K562 (cell line): ENCODE measurements around the gene KLHL22. TPM values are rescaled to one million over a fixed set of nuclear protein-coding genes. Genes with fewer than 3 reads are reported as not detected.

ENCODE experiments used
- ATAC-seq: fragments of 200-7000 bp; cut with Tn5 transposase; 3 replicates; pipeline ENCODE4 v1.9.1; 2020; ENCODE audit warnings: moderate library complexity
- BruUV-seq: library from RNA; stranded (reverse); fragments of 400-500 nt; replicated peaks from 2 replicates; lab custom pipeline; 2021; lab: Mats Ljungman, UMichigan
- CTCF ChIA-PET: fragments of 300-600 bp; formaldehyde crosslinking; extraction: SDS; loops from one replicate; lab custom pipeline; 2021; ENCODE audit warnings: low intra/inter-chr PET ratio; lab: Yijun Ruan, JAX
- POLR2A ChIA-PET: fragments of 300-600, 350-650 bp; sonication (Branson Sonifier 250); formaldehyde crosslinking; extraction: SDS; loops from one replicate; lab custom pipeline; 2021; ENCODE audit warnings: antibody characterized with exemption, inconsistent platforms; lab: Yijun Ruan, JAX
- DNase-seq, 4 experiments: peaks; one replicate each; pipeline versions ENCODE4 v3.0.0 to v3.0.0-alpha.2; 2011 to 2018; ENCODE audit warnings: low spot score in 3 of 4, mixed read lengths in 3 of 4; ENCODE audit errors: extremely low read depth in 1 of 4
- FAIRE-seq: peaks from 2 replicates; lab custom pipeline; 2011; peaks lifted over from hg19 to GRCh38; lab: Jason Lieb, UNC
- H2AFZ ChIP-seq: 2 replicates; pipeline ENCODE4 v1.6.0; 2011; ENCODE audit warnings: low read depth, low read length, control low read depth, inconsistent platforms
- H3K27ac ChIP-seq: fragments of 200-600 bp; 3 replicates; pipeline ENCODE4 v1.8.0; 2011; ENCODE audit warnings: low read depth, mild to moderate bottlenecking, control low read depth, inconsistent platforms, low read length, moderate library complexity, mixed read lengths; ENCODE audit errors: extremely low read depth
- H3K27me3 ChIP-seq, 2 experiments: fragments of 300-600 bp in 1 of 2; 2 replicates in 1 of 2; 3 replicates in 1 of 2; pipeline versions ENCODE4 v1.6.0 to v1.8.0; 2011; ENCODE audit warnings: inconsistent platforms in 2 of 2, low read length in 2 of 2, mild to moderate bottlenecking in 1 of 2, mixed read lengths in 1 of 2, moderate library complexity in 1 of 2; ENCODE audit not compliant: control insufficient read depth in 2 of 2, insufficient read depth in 2 of 2
- H3K36me3 ChIP-seq: fragments of 300-600 bp; 3 replicates; pipeline ENCODE4 v1.8.0; 2011; ENCODE audit warnings: mild to moderate bottlenecking, low read length, inconsistent platforms; ENCODE audit not compliant: control insufficient read depth, insufficient read depth
- H3K4me1 ChIP-seq, 2 experiments: fragments of 200-600 bp in 1 of 2; replicated peaks in 1 of 2; 2 replicates in 1 of 2; 3 replicates in 1 of 2; pipeline versions ENCODE4 v1.5.1 to v1.8.0; 2011; ENCODE audit warnings: inconsistent platforms in 2 of 2, low read length in 2 of 2, mild to moderate bottlenecking in 1 of 2, mixed read lengths in 1 of 2, moderate library complexity in 1 of 2; ENCODE audit not compliant: control insufficient read depth in 2 of 2, insufficient read depth in 2 of 2
- H3K4me2 ChIP-seq: 2 replicates; pipeline ENCODE4 v1.6.1; 2011; ENCODE audit warnings: low read length, control low read depth, inconsistent platforms, mixed read lengths; ENCODE audit not compliant: insufficient read depth
- H3K4me3 ChIP-seq: fragments of 200-600 bp; sonication (generic), shearing (Covaris generic); 2 replicates; pipeline ENCODE4 v1.5.1; 2016; ENCODE audit warnings: control low read depth, inconsistent platforms
- H3K79me2 ChIP-seq: fragments of 200-600 bp; 3 replicates; pipeline ENCODE4 v1.8.0; 2011; ENCODE audit warnings: low read length, inconsistent platforms; ENCODE audit not compliant: control insufficient read depth, insufficient read depth
- H3K9ac ChIP-seq, 2 experiments: 2 replicates each; pipeline versions ENCODE4 v1.6.0 to v1.6.1; 2011; ENCODE audit warnings: low read depth in 2 of 2, low read length in 2 of 2, control low read depth in 1 of 2, inconsistent platforms in 1 of 2, mild to moderate bottlenecking in 1 of 2, mixed read lengths in 1 of 2; ENCODE audit not compliant: insufficient read depth in 1 of 2
- H3K9me1 ChIP-seq: one replicate; pipeline ENCODE4 v1.6.0; 2011; ENCODE audit warnings: inconsistent platforms, mild to moderate bottlenecking, low read length, moderate library complexity; ENCODE audit not compliant: control insufficient read depth, insufficient read depth
- H3K9me3 ChIP-seq: replicated peaks from 2 replicates; pipeline ENCODE4 v1.5.1; 2011; ENCODE audit warnings: low read depth, low read length, inconsistent platforms; ENCODE audit not compliant: control insufficient read depth, insufficient read depth
- H4K20me1 ChIP-seq: replicated peaks from 2 replicates; pipeline ENCODE4 v1.6.1; 2011; ENCODE audit warnings: low read length, inconsistent platforms, mixed read lengths; ENCODE audit not compliant: control insufficient read depth, insufficient read depth
- ESRRA ChIP-seq: fragments of 450-650 bp; IDR thresholded peaks from 2 replicates; pipeline ENCODE4 v1.6.1; 2014; ENCODE audit warnings: low read depth, mild to moderate bottlenecking, moderate library complexity, borderline replicate concordance
- HDAC6 ChIP-seq: IDR thresholded peaks from 2 replicates; pipeline ENCODE4 v1.6.1; 2012; ENCODE audit warnings: low read depth, mild to moderate bottlenecking, control low read depth, inconsistent platforms, low read length, moderate library complexity
- MCM7 ChIP-seq, 2 experiments: fragments of 450-650 bp; IDR thresholded peaks; 2 replicates each; pipeline ENCODE4 v1.6.1; 2016 to 2018
- NFATC3 ChIP-seq: fragments of 450-650 bp; IDR thresholded peaks from 2 replicates; pipeline ENCODE4 v1.6.1; 2017; ENCODE audit warnings: mild to moderate bottlenecking
- NUFIP1 ChIP-seq: fragments of 450-650 bp; IDR thresholded peaks from 2 replicates; pipeline ENCODE4 v1.6.1; 2018; ENCODE audit not compliant: partially characterized antibody
- SETDB1 ChIP-seq: IDR thresholded peaks from one replicate; pipeline ENCODE4 v1.6.1; 2012; ENCODE audit warnings: low read length, control low read depth, inconsistent platforms
- SMARCC2 ChIP-seq: fragments of 450-650 bp; IDR thresholded peaks from 2 replicates; pipeline ENCODE4 v1.6.1; 2017; ENCODE audit warnings: antibody characterized with exemption, moderate library complexity, mild to moderate bottlenecking, low read depth
- SPI1 ChIP-seq: IDR thresholded peaks from 2 replicates; pipeline ENCODE4 v1.6.1; 2011; ENCODE audit warnings: low read depth, low read length, control low read depth, borderline replicate concordance
- TEAD4 ChIP-seq, 2 experiments: sonication (generic) in 1 of 2; formaldehyde crosslinking in 1 of 2; IDR thresholded peaks; 2 replicates each; pipeline versions ENCODE4 v1.6.1 to v1.8.0; 2012 to 2022; ENCODE audit warnings: borderline replicate concordance in 1 of 2, inconsistent platforms in 1 of 2, low read length in 1 of 2, mild to moderate bottlenecking in 1 of 2, missing genetic modification reagents in 1 of 2
- TOE1 ChIP-seq, 2 experiments: fragments of 450-650 bp in 1 of 2; sonication (generic) in 1 of 2; formaldehyde crosslinking in 1 of 2; IDR thresholded peaks; 2 replicates each; pipeline versions ENCODE4 v1.7.1 to v1.8.0; 2016 to 2022; ENCODE audit warnings: borderline replicate concordance in 2 of 2, mild to moderate bottlenecking in 2 of 2, antibody characterized with exemption in 1 of 2, inconsistent platforms in 1 of 2, low read depth in 1 of 2, missing genetic modification reagents in 1 of 2, moderate library complexity in 1 of 2
- ZKSCAN3 ChIP-seq: fragments of 250-450 bp; sonication (Bioruptor Pico); IDR thresholded peaks from 2 replicates; pipeline ENCODE4 v1.4.0; 2020
- ZNF785 ChIP-seq: fragments of 250-450 bp; sonication (Bioruptor Pico); IDR thresholded peaks from 2 replicates; pipeline ENCODE4 v1.4.0; 2020; ENCODE audit warnings: mild to moderate bottlenecking
- WGBS: fragments of 100-300 bp; shearing (Covaris generic); methylation state at CpG from one replicate; pipeline ENCODE4 v1.1.6; 2016; ENCODE audit warnings: low coverage, mixed read lengths; ENCODE audit not compliant: insufficient coverage; ENCODE audit errors: missing lambda C conversion rate; 5-methylcytosine and 5-hydroxymethylcytosine counted together
- in situ Hi-C: fragments of 300-500 bp; cut with MboI; formaldehyde crosslinking; loops from 4 replicates; pipeline ENCODE4 v1.15.0; 2018; ENCODE audit warnings: inconsistent platforms, mixed read lengths
- intact Hi-C: fragments of 100-400 bp; cut with micrococcal nuclease; formaldehyde crosslinking; loops from 2 replicates; pipeline ENCODE4 v1.14.2; 2022
- polyA plus RNA-seq, 8 experiments: library from polyadenylated mRNA; depleted of rRNA in 4 of 8; stranded (reverse) in 5 of 8; unstranded in 3 of 8; fragments of >200 nt; fragmentation: Nextera tagmentation in 2 of 8; fragmentation: Illumina TruSeq in 1 of 8; extraction: Ambion mirVana in 2 of 8; extraction: Trizol in 1 of 8; gene quantifications; 2 replicates each; pipeline versions ENCODE4 v1.2.1 to v1.2.3, GENCODE V29; 2011 to 2014; ENCODE audit warnings: inconsistent platforms in 1 of 8, missing spikeins in 1 of 8
- total RNA-seq, 7 experiments: library from RNA; depleted of rRNA in 6 of 7; stranded (reverse); fragments of >200 nt in 6 of 7; fragmentation: Illumina TruSeq in 2 of 7; extraction: Trizol in 2 of 7; gene quantifications; 2 replicates each; pipeline versions ENCODE4 v1.2.1 to v1.2.3, GENCODE V29; 2011 to 2021; ENCODE audit warnings: low replicate concordance in 1 of 7
- TF ChIP-seq, protein P1 (sequence below): sonication (generic); formaldehyde crosslinking; IDR thresholded peaks from 2 replicates; pipeline ENCODE4 v1.9.0; 2022; ENCODE audit warnings: mild to moderate bottlenecking, missing genetic modification reagents
- TF ChIP-seq, protein P2 (sequence below): conservative IDR thresholded peaks from 2 replicates; pipeline ENCODE4 v1.6.1; 2011; ENCODE audit warnings: low read depth, mild to moderate bottlenecking, low read length; ENCODE audit not compliant: control insufficient read depth
- TF ChIP-seq, protein P3 (sequence below): sonication (generic); formaldehyde crosslinking; IDR thresholded peaks from 2 replicates; pipeline ENCODE4 v1.9.0; 2022; ENCODE audit warnings: mild to moderate bottlenecking, missing genetic modification reagents
- TF ChIP-seq, protein P4 (sequence below): fragments of 250-450 bp; sonication (Bioruptor Pico); IDR thresholded peaks from 2 replicates; pipeline ENCODE4 v1.4.0; 2020; ENCODE audit warnings: mild to moderate bottlenecking, moderate library complexity

KLHL22 gene
- total and polyA plus RNA-seq, 9 of the 15 experiments (the other 6 are each of a cell fraction or from before 2014, with no cell fraction given) = 1.3 to 25.6 (median 15.2) TPM

DNA sequence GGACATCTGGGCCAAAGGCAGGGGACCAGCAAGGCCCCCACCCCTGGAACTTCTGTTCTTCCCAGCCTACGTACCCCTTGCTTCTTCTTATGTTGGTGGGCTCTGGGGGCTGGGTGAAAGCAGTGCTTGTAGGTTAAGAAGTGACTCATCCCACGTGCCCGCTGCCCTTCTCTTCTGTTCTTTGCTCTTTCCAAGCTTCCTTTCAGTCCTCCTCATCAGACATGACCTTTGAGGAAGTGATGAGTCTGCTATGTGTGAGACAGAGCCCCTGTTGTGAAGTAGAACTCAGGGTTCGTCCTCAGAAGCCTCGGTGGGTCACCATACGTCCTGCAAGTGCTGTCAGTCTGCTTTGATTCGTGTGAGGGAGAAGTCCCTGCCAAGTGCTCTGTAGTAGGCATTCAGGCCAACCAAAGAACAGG lies 24.5 kb upstream of the KLHL22 start:
- no peak overlapping the region for H3K27ac ChIP-seq
- peaks cover 25% of the 10 kb centered on the region for H3K9me1 ChIP-seq
- H2AFZ ChIP-seq = no peak overlapping the region
- intact Hi-C loops (no loop called here), in situ Hi-C loops (no loop called here)
- no TSS peak for BruUV-seq
- FAIRE-seq (no peak), ATAC-seq (no peak), DNase-seq (peak in 2 of 4 experiments; percentile 61 to 66)
- H3K4me3 ChIP-seq = no peak overlapping the region
- peaks cover 72% of the 10 kb centered on the region for H3K36me3 ChIP-seq
- H3K4me2 ChIP-seq = no peak overlapping the region
- peaks cover 61% of the 10 kb centered on the region for H4K20me1 ChIP-seq
- H3K9ac ChIP-seq = no peak overlapping the region
- POLR2A ChIA-PET = interaction anchor here (0.6 to 68.9 kb wide), 4 partner anchors 0 to 1416 kb away, joined by 3 to 1693 read pairs (median 848); partner anchors contain the start of gene MED15
- CTCF ChIA-PET = interaction anchor here (0.9 kb wide), 1 partner anchor 45 kb away, joined by 3 read pairs; no protein-coding TSS in a partner anchor
- no peaks in the 10 kb centered on the region for H3K9me3 ChIP-seq
- WGBS = 89% methylated on average over 7 of the region's 7 CpGs
- H3K79me2 ChIP-seq = peaks cover 88% of the 10 kb centered on the region
- peaks cover 28 to 36% of the 10 kb centered on the region in 2 experiments for H3K4me1 ChIP-seq
- no peaks in the 10 kb centered on the region for H3K27me3 ChIP-seq
- no peak for TF ChIP-seq NUFIP1
- TF ChIP-seq ZNF785 (CRISPR knock-in tag) = no peak
- TF ChIP-seq SMARCC2 = no peak
- no peak for TF ChIP-seq NFATC3
- TF ChIP-seq, protein P1, sequence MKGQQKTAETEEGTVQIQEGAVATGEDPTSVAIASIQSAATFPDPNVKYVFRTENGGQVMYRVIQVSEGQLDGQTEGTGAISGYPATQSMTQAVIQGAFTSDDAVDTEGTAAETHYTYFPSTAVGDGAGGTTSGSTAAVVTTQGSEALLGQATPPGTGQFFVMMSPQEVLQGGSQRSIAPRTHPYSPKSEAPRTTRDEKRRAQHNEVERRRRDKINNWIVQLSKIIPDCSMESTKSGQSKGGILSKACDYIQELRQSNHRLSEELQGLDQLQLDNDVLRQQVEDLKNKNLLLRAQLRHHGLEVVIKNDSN = peak; percentile 23; the same call in 1 of the 2 replicates
- TF ChIP-seq MCM7 (IDR thresholded peaks at IDR 0.05) = no peak
- no peak for TF ChIP-seq TOE1 (IDR thresholded peaks at IDR 0.05; ENCODE audit: borderline replicate concordance)
- peak; percentile 87; the same call in 1 of the 2 replicates for TF ChIP-seq TOE1 (CRISPR knock-in tag; IDR thresholded peaks at IDR 0.05; ENCODE audit: borderline replicate concordance, low read depth)
- TF ChIP-seq SETDB1 = peak; percentile 15
- 0 out of 2 replicates have a peak, but pooled peaks have one; percentile 54 for TF ChIP-seq SPI1
- TF ChIP-seq ESRRA = no peak
- TF ChIP-seq HDAC6 = 0 out of 2 replicates have a peak, but pooled peaks have one; percentile 69
- TF ChIP-seq, protein P2, sequence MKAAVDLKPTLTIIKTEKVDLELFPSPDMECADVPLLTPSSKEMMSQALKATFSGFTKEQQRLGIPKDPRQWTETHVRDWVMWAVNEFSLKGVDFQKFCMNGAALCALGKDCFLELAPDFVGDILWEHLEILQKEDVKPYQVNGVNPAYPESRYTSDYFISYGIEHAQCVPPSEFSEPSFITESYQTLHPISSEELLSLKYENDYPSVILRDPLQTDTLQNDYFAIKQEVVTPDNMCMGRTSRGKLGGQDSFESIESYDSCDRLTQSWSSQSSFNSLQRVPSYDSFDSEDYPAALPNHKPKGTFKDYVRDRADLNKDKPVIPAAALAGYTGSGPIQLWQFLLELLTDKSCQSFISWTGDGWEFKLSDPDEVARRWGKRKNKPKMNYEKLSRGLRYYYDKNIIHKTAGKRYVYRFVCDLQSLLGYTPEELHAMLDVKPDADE = no peak
- TF ChIP-seq, protein P3, sequence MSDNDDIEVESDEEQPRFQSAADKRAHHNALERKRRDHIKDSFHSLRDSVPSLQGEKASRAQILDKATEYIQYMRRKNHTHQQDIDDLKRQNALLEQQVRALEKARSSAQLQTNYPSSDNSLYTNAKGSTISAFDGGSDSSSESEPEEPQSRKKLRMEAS (CRISPR knock-in tag) = peak; percentile 33; the same call in 1 of the 2 replicates
- no peak for TF ChIP-seq TEAD4 (IDR thresholded peaks at IDR 0.05; ENCODE audit: low read length)
- TF ChIP-seq TEAD4 (CRISPR knock-in tag; IDR thresholded peaks at IDR 0.05; ENCODE audit: borderline replicate concordance) = 0 out of 2 replicates have a peak, but pooled peaks have one; percentile 27
- TF ChIP-seq ZKSCAN3 = no peak
- TF ChIP-seq, protein P4, sequence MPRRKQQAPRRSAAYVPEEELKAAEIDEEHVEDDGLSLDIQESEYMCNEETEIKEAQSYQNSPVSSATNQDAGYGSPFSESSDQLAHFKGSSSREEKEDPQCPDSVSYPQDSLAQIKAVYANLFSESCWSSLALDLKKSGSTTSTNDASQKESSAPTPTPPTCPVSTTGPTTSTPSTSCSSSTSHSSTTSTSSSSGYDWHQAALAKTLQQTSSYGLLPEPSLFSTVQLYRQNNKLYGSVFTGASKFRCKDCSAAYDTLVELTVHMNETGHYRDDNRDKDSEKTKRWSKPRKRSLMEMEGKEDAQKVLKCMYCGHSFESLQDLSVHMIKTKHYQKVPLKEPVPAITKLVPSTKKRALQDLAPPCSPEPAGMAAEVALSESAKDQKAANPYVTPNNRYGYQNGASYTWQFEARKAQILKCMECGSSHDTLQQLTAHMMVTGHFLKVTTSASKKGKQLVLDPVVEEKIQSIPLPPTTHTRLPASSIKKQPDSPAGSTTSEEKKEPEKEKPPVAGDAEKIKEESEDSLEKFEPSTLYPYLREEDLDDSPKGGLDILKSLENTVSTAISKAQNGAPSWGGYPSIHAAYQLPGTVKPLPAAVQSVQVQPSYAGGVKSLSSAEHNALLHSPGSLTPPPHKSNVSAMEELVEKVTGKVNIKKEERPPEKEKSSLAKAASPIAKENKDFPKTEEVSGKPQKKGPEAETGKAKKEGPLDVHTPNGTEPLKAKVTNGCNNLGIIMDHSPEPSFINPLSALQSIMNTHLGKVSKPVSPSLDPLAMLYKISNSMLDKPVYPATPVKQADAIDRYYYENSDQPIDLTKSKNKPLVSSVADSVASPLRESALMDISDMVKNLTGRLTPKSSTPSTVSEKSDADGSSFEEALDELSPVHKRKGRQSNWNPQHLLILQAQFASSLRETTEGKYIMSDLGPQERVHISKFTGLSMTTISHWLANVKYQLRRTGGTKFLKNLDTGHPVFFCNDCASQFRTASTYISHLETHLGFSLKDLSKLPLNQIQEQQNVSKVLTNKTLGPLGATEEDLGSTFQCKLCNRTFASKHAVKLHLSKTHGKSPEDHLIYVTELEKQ (CRISPR knock-in tag) = no peak
